C4-2B (cell line): ENCODE measurements around the gene RNF32.
"Not testable (repeated sequence)": the region's sequence is repeated elsewhere in the genome, so short reads cannot be mapped to it uniquely, and the experiment has no call there.

ENCODE experiments used
- H3K27ac ChIP-seq: fragments of 450-650 bp; 2 replicates; pipeline ENCODE4 v1.5.1; 2017
- ZFX ChIP-seq: fragments of 450-650 bp; IDR thresholded peaks from 2 replicates; pipeline ENCODE4 v1.6.1; 2017
- TF ChIP-seq, protein P1 (sequence below): fragments of 450-650 bp; conservative IDR thresholded peaks from 2 replicates; pipeline ENCODE4 v1.5.1; 2017; ENCODE audit warnings: mild to moderate bottlenecking

RNF32 gene

DNA sequence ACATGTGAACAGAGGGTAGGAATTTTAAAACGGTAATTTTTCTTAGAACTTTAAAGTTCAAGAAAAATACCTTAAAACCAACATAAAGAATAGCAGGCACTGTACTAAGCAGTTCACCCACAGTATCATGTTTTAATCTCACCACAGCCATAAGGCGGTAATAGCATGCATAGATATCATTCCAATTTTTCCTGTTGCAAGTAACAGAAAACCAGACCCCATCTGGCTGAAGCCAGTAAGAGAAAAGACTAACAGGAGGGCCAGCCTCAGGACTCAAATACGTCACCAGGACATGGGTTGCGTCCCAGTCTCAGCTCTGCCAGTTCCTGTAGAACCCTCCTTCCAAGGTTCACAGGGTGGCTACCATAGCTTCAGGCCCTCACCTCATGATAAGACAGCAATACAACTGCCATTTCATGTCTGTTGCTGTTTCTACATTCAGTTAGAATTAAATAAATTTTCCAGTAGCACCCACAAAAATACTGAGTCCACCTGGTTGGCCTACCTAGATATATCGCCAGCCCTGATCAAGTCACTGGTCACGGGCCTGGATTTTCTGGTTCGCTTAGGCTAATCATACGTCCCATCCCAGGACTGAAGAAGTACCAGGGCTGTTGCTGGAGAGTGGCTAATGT lies 2.0 kb upstream of the RNF32 start:
- H3K27ac ChIP-seq = no peak overlapping the region
- TF ChIP-seq, protein P1, sequence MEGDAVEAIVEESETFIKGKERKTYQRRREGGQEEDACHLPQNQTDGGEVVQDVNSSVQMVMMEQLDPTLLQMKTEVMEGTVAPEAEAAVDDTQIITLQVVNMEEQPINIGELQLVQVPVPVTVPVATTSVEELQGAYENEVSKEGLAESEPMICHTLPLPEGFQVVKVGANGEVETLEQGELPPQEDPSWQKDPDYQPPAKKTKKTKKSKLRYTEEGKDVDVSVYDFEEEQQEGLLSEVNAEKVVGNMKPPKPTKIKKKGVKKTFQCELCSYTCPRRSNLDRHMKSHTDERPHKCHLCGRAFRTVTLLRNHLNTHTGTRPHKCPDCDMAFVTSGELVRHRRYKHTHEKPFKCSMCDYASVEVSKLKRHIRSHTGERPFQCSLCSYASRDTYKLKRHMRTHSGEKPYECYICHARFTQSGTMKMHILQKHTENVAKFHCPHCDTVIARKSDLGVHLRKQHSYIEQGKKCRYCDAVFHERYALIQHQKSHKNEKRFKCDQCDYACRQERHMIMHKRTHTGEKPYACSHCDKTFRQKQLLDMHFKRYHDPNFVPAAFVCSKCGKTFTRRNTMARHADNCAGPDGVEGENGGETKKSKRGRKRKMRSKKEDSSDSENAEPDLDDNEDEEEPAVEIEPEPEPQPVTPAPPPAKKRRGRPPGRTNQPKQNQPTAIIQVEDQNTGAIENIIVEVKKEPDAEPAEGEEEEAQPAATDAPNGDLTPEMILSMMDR = no peak
- no peak for TF ChIP-seq ZFX

- H3K27ac ChIP-seq = peak overlapping the region; percentile 95
- TF ChIP-seq, protein P1 = no peak
- peak; percentile 84 for TF ChIP-seq ZFX
These were observed 933 bp upstream of the RNF32 start for GRCh38 chr7:156639426-156640256.

- TF ChIP-seq, protein P1 = no peak
- no peak; the same call in 1 of the 2 replicates for TF ChIP-seq ZFX
- H3K27ac ChIP-seq = peak overlapping the region; percentile 95
These were observed 443 bp downstream of the RNF32 start for GRCh38 chr7:156640949-156641485.

DNA sequence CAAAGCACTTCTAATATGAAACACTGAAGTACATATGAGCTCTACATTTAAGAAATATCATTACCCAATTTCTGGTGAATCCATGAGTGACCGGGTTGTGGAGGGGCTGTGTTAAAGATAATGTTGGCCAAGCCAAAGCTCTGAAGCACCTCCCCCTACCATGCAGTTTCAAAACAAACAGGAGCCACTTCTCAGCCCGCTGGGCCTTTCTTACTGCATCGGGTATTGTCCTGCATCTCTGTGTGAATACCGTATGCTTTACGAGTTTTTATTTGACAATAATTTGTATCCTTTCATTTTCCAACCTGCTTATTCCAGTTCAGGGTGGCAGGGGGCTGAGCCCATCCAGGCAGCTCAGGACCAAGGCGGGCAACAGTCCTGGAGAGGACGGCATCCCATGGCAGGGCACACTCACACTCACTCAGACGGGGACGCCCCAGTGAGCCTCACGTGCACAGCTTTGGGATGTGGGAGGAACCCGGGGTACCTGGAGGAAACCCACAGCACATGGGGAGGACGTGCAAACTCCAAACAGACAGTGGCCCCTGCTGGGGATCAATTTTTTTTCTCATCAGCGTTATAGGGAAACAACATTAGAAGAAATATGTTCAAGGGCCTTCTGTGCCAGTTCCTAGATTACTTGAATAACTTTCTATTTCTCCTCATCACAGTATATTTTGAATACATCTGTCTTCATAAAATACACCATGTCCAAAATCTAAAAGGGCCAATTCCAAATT lies 1.9 kb downstream of the RNF32 start:
- H3K27ac ChIP-seq = no peak overlapping the region
- TF ChIP-seq, protein P1 = 0 out of 2 replicates have a peak, but pooled peaks have one; percentile 2
- no peak for TF ChIP-seq ZFX

DNA sequence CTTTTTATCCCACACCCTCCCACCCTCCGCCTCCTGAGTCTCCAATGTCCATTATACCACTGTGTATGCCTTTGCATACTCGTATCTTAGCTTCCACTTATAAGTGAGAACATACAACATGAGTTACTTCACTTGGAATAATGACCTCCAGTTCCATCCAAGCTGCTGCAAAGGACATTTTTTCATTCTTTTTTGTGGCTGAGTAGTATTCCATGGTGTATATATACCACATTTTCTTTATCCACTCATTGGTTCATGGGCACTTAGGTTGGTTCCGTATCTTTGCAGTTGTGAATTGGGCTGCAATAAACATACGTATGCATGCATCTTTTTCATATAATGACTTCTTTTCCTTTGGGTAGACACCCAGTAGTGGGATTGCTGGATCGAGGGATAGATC lies 6.8 kb downstream of the RNF32 start:
- not testable (repeated sequence) for H3K27ac ChIP-seq

DNA sequence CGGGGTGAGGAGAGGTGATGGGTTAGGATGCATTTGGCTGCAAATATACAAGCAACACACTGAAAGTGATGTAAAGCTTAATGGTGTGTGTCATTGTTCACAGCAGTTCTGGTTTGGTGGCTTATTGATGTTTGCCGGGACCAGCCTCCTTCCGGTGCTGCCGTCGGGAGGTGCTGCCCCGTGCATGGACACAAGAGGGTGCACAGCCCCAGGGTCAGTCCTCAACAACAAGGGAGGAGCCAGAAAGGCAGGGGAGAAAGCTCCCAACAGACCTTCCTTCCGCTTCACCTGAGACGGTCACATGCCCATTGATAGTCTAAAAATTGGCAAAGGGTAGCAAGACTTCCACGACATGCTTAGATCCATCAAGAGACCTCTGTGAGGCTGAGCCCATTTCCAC lies 9.5 kb downstream of the RNF32 start:
- TF ChIP-seq, protein P1 = peak; percentile 84
- TF ChIP-seq ZFX = no peak

DNA sequence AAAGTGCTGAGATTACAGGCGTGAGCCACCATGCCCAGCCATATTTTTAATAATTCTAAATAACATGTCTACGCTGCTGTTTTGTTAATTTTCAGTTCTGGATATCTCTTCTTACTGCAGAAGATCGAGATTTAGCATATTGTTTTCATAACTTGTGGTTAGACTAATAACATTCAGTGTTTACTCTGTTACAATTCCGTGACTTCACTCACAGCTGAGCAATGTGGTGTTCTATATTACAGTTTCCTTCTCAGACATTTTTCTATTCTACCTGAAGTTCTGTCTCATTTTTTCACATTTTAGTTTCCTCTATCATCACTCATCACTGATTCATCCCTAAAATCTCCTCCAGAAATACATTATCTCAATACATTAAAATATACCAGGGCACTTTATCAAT lies 10.9 kb downstream of the RNF32 start:
- TF ChIP-seq, protein P1 = no peak
- no peak for TF ChIP-seq ZFX
- no peak overlapping the region for H3K27ac ChIP-seq

More for the DNA sequence above, 9.5 kb downstream of the RNF32 start:
- H3K27ac ChIP-seq = no peak overlapping the region
